H9 (cell line): Measurements from ENCODE around the gene RORB. TPM values are rescaled to one million over a fixed set of nuclear protein-coding genes. Genes with fewer than 3 reads are reported as not detected.

Source experiments
- DNase-seq: peaks from one replicate; pipeline ENCODE4 v3.0.0-alpha.2; 2017
- H2AFZ ChIP-seq: one replicate; pipeline ENCODE4 v1.6.1; 2013; ENCODE audit warnings: mild to moderate bottlenecking, low read length, control low read depth, moderate library complexity
- H2AK5ac ChIP-seq: 2 replicates; pipeline ENCODE4 v1.6.1; 2013; ENCODE audit warnings: low read length, control low read depth, mixed read lengths; ENCODE audit not compliant: insufficient read length
- H2BK120ac ChIP-seq: one replicate; pipeline ENCODE4 v1.6.1; 2013; ENCODE audit warnings: low read depth, mild to moderate bottlenecking, low read length, control low read depth, inconsistent platforms; ENCODE audit not compliant: poor library complexity, severe bottlenecking
- H2BK12ac ChIP-seq: 2 replicates; pipeline ENCODE4 v1.6.1; 2013; ENCODE audit warnings: low read length, control low read depth, mixed read lengths, low read depth; ENCODE audit not compliant: insufficient read length
- H2BK15ac ChIP-seq: 2 replicates; pipeline ENCODE4 v1.6.1; 2013; ENCODE audit warnings: low read depth, low read length, control low read depth
- H2BK20ac ChIP-seq: one replicate; pipeline ENCODE4 v1.6.1; 2013; ENCODE audit warnings: low read depth, mild to moderate bottlenecking, low read length, control low read depth, inconsistent platforms; ENCODE audit not compliant: poor library complexity, severe bottlenecking
- H2BK5ac ChIP-seq: 2 replicates; pipeline ENCODE4 v1.6.1; 2013; ENCODE audit warnings: low read length, control low read depth, mixed read lengths; ENCODE audit not compliant: insufficient read length
- H3K14ac ChIP-seq: 2 replicates; pipeline ENCODE4 v1.6.1; 2013; ENCODE audit warnings: low read length, control low read depth; ENCODE audit not compliant: insufficient read depth
- H3K18ac ChIP-seq: 2 replicates; pipeline ENCODE4 v1.6.1; 2013; ENCODE audit warnings: low read depth, mild to moderate bottlenecking, mixed read lengths, low read length, control low read depth; ENCODE audit not compliant: insufficient read length
- H3K23ac ChIP-seq: 2 replicates; pipeline ENCODE4 v1.6.1; 2013; ENCODE audit warnings: low read length, control low read depth, mixed read lengths, low read depth; ENCODE audit not compliant: insufficient read length
- H3K23me2 ChIP-seq: 2 replicates; pipeline ENCODE4 v1.6.1; 2013; ENCODE audit warnings: low read depth, mild to moderate bottlenecking, mixed read lengths, low read length, control low read depth; ENCODE audit not compliant: insufficient read length, poor library complexity, severe bottlenecking
- H3K27ac ChIP-seq: 2 replicates; pipeline ENCODE4 v1.5.1; 2013; ENCODE audit warnings: low read length, control low read depth, mixed read lengths, low read depth; ENCODE audit not compliant: insufficient read length
- H3K27me3 ChIP-seq: 2 replicates; pipeline ENCODE4 v1.6.1; 2013; ENCODE audit warnings: low read length, control low read depth, inconsistent platforms; ENCODE audit not compliant: insufficient read depth
- H3K4ac ChIP-seq: 2 replicates; pipeline ENCODE4 v1.6.1; 2013; ENCODE audit warnings: low read depth, mild to moderate bottlenecking, control low read depth, inconsistent platforms, low read length, moderate library complexity
- H3K4me1 ChIP-seq: 2 replicates; pipeline ENCODE4 v1.6.1; 2013; ENCODE audit warnings: low read length, control low read depth, inconsistent platforms; ENCODE audit not compliant: insufficient read depth
- H3K4me2 ChIP-seq: 2 replicates; pipeline ENCODE4 v1.6.1; 2013; ENCODE audit warnings: low read length, control low read depth, mixed read lengths; ENCODE audit not compliant: insufficient read length, insufficient read depth
- H3K56ac ChIP-seq: 2 replicates; pipeline ENCODE4 v1.6.1; 2013; ENCODE audit warnings: low read depth, mild to moderate bottlenecking, mixed read lengths, low read length, control low read depth; ENCODE audit not compliant: insufficient read length
- H3K79me1 ChIP-seq: 2 replicates; pipeline ENCODE4 v1.6.1; 2013; ENCODE audit warnings: low read depth, mild to moderate bottlenecking, moderate library complexity, low read length, control low read depth, inconsistent platforms; ENCODE audit not compliant: insufficient read depth, poor library complexity, severe bottlenecking
- H3K79me2 ChIP-seq: 2 replicates; pipeline ENCODE4 v1.6.1; 2013; ENCODE audit warnings: low read length, control low read depth, inconsistent platforms; ENCODE audit not compliant: insufficient read depth
- H3K9ac ChIP-seq: 2 replicates; pipeline ENCODE4 v1.6.1; 2013; ENCODE audit warnings: low read length, control low read depth, mixed read lengths; ENCODE audit not compliant: insufficient read length; ENCODE audit errors: extremely low read depth
- H3K9me3 ChIP-seq: one replicate; pipeline ENCODE4 v1.6.1; 2013; ENCODE audit warnings: low read depth, low read length, inconsistent platforms; ENCODE audit not compliant: control insufficient read depth
- H3T11ph ChIP-seq: one replicate; pipeline ENCODE4 v1.6.1; 2013; ENCODE audit warnings: mild to moderate bottlenecking, low read length, control low read depth, inconsistent platforms
- H4K20me1 ChIP-seq: one replicate; pipeline ENCODE4 v1.6.1; 2013; ENCODE audit not compliant: control insufficient read depth, insufficient read length, insufficient read depth
- H4K5ac ChIP-seq: 2 replicates; pipeline ENCODE4 v1.6.1; 2013; ENCODE audit warnings: low read depth, mild to moderate bottlenecking, mixed read lengths, low read length, control low read depth; ENCODE audit not compliant: insufficient read length
- H4K8ac ChIP-seq: replicated peaks from 2 replicates; pipeline ENCODE4 v1.6.1; 2013; ENCODE audit warnings: low read length, control low read depth, mixed read lengths, low read depth; ENCODE audit not compliant: insufficient read length
- H4K91ac ChIP-seq: 2 replicates; pipeline ENCODE4 v1.6.1; 2013; ENCODE audit warnings: low read depth, mild to moderate bottlenecking, moderate library complexity, mixed read lengths, low read length, control low read depth; ENCODE audit not compliant: insufficient read length
- H3K27ac Mint-ChIP-seq, 3 experiments: 2 replicates in 2 of 3; 3 replicates in 1 of 3; pipeline ENCODE4 v1.8.0; 2020 to 2021; ENCODE audit warnings: mixed read lengths in 3 of 3, mild to moderate bottlenecking in 1 of 3, moderate library complexity in 1 of 3
- H3K27me3 Mint-ChIP-seq: 2 replicates; pipeline ENCODE4 v1.8.0; 2021; ENCODE audit warnings: low read depth, mild to moderate bottlenecking, moderate library complexity, mixed read lengths
- H3K36me3 Mint-ChIP-seq, 3 experiments: 2 replicates in 2 of 3; 3 replicates in 1 of 3; pipeline ENCODE4 v1.8.0; 2020 to 2021; ENCODE audit warnings: low read depth in 3 of 3, mixed read lengths in 3 of 3; ENCODE audit not compliant: insufficient read depth in 1 of 3
- H3K4me1 Mint-ChIP-seq, 2 experiments: 2 replicates each; pipeline ENCODE4 v1.8.0; 2020; ENCODE audit warnings: mixed read lengths in 2 of 2
- H3K4me3 Mint-ChIP-seq, 2 experiments: 2 replicates in 1 of 2; 3 replicates in 1 of 2; pipeline ENCODE4 v1.8.0; 2020 to 2021; ENCODE audit warnings: mild to moderate bottlenecking in 2 of 2, mixed read lengths in 2 of 2, moderate library complexity in 1 of 2
- H3K9me3 Mint-ChIP-seq, 2 experiments: 2 replicates in 1 of 2; 3 replicates in 1 of 2; pipeline ENCODE4 v1.8.0; 2020; ENCODE audit warnings: mild to moderate bottlenecking in 2 of 2, mixed read lengths in 2 of 2, moderate library complexity in 1 of 2
- WGBS: extraction: QIAGEN DNeasy Blood & Tissue Kit; methylation state at CpG from one replicate; pipeline ENCODE4 v1.1.7; 2013; ENCODE audit warnings: missing lambda C conversion rate, low lambda C conversion rate, mixed read lengths; ENCODE audit not compliant: insufficient read length; ENCODE audit errors: extremely low coverage; 5-methylcytosine and 5-hydroxymethylcytosine counted together
- total RNA-seq: library from RNA; stranded (reverse); gene quantifications from 2 replicates; pipeline ENCODE4 v1.2.1, GENCODE V29; 2021
- TF ChIP-seq, protein P1 (sequence below): fragments of 200-600 bp; sonication (generic); conservative IDR thresholded peaks from 3 replicates; pipeline ENCODE4 v1.8.0; 2021; ENCODE audit warnings: antibody characterized with exemption, mild to moderate bottlenecking

RORB gene
- total RNA-seq, 1 experiment from 2014 or later = 0.31 TPM

DNA sequence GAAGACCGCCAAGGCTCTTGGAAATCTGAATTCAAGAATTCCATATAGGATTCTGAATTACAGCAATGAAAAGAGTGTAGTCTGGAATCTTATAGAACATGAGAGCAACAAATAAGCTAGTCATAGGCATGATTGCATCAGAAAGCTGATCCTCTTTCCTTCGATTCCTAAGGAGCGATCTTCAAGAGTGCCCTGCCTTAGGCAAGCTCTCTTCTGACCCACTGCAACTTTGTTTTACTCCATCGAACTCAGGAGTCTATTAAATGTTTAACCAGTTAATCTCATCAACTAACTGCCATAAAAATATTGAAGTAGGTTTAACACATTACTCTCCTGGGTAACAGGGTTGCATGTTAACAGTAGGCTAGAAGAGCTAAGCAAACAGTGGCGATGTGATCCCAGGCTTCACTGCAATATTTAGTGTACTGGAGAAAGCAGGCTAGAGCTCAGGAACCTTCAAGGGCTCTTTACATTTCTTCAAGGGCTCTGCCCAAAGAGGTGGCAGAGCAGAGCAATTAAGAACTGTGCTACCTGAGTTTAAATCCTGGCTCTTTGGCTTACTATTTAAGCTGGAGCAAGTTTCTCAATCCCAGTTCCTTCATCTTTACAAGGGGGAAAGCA is 146.3 kb downstream of the RORB start:
- Histone ChIP-seq H3K18ac (no peak overlapping the region), H3T11ph (no peak overlapping the region), H3K4me1 (no peaks in the 10 kb centered on the region), H3K23ac (no peak overlapping the region), H2BK20ac (no peak overlapping the region), H2BK15ac (no peak overlapping the region), H4K91ac (no peak overlapping the region), H2AFZ (no peak overlapping the region), H2BK5ac (no peak overlapping the region), H2AK5ac (no peak overlapping the region), H3K27ac (no peak overlapping the region), H4K8ac (no peak overlapping the region), H3K4me2 (no peak overlapping the region), H3K79me1 (no peaks in the 10 kb centered on the region), H4K5ac (no peak overlapping the region), H2BK12ac (no peak overlapping the region), H4K20me1 (no peaks in the 10 kb centered on the region), H3K9me3 (no peaks in the 10 kb centered on the region), H3K79me2 (no peaks in the 10 kb centered on the region), H3K14ac (no peak overlapping the region), H3K27me3 (no peaks in the 10 kb centered on the region), H3K56ac (no peak overlapping the region), H3K9ac (no peak overlapping the region), H2BK120ac (no peak overlapping the region), H3K23me2 (no peaks in the 10 kb centered on the region), H3K4ac (no peak overlapping the region)
- DNase-seq = no peak
- Mint-ChIP-seq H3K9me3 (no peaks in the 10 kb centered on the region), H3K27ac (no peak overlapping the region), H3K4me1 (peaks cover 7% of the 10 kb centered on the region in 2 experiments), H3K4me3 (no peak overlapping the region), H3K27me3 (no peaks in the 10 kb centered on the region; the same call in 1 of the 2 replicates), H3K36me3 (no peaks in the 10 kb centered on the region)
- WGBS = no CpG with 5 or more reads among the region's 5 CpGs
- TF ChIP-seq, protein P1, sequence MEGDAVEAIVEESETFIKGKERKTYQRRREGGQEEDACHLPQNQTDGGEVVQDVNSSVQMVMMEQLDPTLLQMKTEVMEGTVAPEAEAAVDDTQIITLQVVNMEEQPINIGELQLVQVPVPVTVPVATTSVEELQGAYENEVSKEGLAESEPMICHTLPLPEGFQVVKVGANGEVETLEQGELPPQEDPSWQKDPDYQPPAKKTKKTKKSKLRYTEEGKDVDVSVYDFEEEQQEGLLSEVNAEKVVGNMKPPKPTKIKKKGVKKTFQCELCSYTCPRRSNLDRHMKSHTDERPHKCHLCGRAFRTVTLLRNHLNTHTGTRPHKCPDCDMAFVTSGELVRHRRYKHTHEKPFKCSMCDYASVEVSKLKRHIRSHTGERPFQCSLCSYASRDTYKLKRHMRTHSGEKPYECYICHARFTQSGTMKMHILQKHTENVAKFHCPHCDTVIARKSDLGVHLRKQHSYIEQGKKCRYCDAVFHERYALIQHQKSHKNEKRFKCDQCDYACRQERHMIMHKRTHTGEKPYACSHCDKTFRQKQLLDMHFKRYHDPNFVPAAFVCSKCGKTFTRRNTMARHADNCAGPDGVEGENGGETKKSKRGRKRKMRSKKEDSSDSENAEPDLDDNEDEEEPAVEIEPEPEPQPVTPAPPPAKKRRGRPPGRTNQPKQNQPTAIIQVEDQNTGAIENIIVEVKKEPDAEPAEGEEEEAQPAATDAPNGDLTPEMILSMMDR = no peak
